ENCODE data around the gene HTN1. TPM values are rescaled to one million over a fixed set of nuclear protein-coding genes. Genes with fewer than 3 reads are reported as not detected.
"Not testable (repeated sequence)": the region's sequence is repeated elsewhere in the genome, so short reads cannot be mapped to it uniquely, and the experiment has no call there.

HTN1 gene
- total and polyA plus RNA-seq, 4 donors: not detected

DNA sequence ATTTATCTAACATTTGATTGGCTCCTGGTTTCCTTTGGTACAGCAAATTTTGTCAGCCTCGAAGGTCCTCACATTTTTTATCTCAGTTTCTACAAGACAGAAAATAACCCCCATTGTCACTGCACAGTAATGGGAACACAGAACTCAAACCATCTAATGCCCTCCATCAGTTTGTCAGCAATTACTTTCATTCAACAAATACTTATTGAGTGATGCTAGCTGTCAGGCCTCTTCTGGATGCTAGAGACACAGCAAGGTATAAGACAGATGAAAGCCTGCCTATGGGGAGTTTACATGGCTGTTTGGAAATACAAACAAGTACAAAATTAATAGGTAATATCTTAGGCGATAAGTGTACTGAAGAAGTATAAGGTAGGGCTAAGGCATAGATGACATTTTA, 27.0 kb upstream of the HTN1 start:
- no peaks in the 10 kb centered on the region for H3K9me3 ChIP-seq (ENCODE audit: control insufficient read depth in 4 of 4, insufficient read depth in 3 of 4, low read length in 3 of 4)
- H3K4me3 ChIP-seq: no peak overlapping the region
- no peak overlapping the region for H3K27ac ChIP-seq (ENCODE audit: low read depth in 1 of 2, low read length in 1 of 2)
- no peak for DNase-seq
- no peaks in the 10 kb centered on the region for H3K4me1 ChIP-seq (ENCODE audit: control insufficient read depth in 5 of 5, insufficient read depth in 5 of 5, low read length in 5 of 5)
- TF ChIP-seq, protein P1, sequence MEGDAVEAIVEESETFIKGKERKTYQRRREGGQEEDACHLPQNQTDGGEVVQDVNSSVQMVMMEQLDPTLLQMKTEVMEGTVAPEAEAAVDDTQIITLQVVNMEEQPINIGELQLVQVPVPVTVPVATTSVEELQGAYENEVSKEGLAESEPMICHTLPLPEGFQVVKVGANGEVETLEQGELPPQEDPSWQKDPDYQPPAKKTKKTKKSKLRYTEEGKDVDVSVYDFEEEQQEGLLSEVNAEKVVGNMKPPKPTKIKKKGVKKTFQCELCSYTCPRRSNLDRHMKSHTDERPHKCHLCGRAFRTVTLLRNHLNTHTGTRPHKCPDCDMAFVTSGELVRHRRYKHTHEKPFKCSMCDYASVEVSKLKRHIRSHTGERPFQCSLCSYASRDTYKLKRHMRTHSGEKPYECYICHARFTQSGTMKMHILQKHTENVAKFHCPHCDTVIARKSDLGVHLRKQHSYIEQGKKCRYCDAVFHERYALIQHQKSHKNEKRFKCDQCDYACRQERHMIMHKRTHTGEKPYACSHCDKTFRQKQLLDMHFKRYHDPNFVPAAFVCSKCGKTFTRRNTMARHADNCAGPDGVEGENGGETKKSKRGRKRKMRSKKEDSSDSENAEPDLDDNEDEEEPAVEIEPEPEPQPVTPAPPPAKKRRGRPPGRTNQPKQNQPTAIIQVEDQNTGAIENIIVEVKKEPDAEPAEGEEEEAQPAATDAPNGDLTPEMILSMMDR (IDR thresholded peaks at IDR 0.05; ENCODE audit: control extremely low read depth, extremely low read depth): no peak
- WGBS, 2 donors: 80 to 88% methylated on average over 2 of the region's 2 CpGs
- H3K36me3 ChIP-seq (ENCODE audit: control insufficient read depth in 4 of 4, insufficient read depth in 4 of 4, low read length in 4 of 4): no peaks in the 10 kb centered on the region
- H3K27me3 ChIP-seq (ENCODE audit: control insufficient read depth in 3 of 3, insufficient read depth in 3 of 3, low read length in 2 of 3): no peaks in the 10 kb centered on the region
- H3K9ac ChIP-seq (ENCODE audit: insufficient read depth in 1 of 2, low read length in 2 of 2): no peak overlapping the region
- ATAC-seq (ENCODE audit: insufficient read depth, low FRiP score): no peak

DNA sequence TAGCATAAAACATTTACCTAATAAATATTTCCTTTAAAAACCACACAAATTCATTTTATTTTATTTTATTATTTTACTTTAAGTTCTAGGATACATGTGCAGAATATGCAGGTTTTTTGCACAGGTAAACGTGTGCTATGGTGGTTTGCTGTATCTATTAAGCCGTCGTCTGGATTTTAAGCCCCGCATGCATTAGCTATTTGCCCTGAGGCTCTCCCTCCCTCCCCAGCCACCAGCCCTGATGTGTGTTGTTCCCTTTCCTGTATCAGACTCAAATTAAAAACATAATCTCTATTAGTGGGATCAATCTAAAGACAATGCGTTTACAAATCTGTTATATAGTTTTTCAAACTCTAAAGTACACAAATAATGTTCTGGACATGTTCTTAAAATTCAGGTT, 23.2 kb upstream of the HTN1 start:
- Histone ChIP-seq H3K4me1 (ENCODE audit: control insufficient read depth in 5 of 5, insufficient read depth in 5 of 5, low read length in 5 of 5) (no peaks in the 10 kb centered on the region), H3K27me3 (ENCODE audit: control insufficient read depth in 3 of 3, insufficient read depth in 3 of 3, low read length in 2 of 3) (no peaks in the 10 kb centered on the region), H3K27ac (ENCODE audit: low read depth in 1 of 2, low read length in 1 of 2) (no peak overlapping the region), H3K36me3 (ENCODE audit: control insufficient read depth in 4 of 4, insufficient read depth in 4 of 4, low read length in 4 of 4) (no peaks in the 10 kb centered on the region), H3K9me3 (ENCODE audit: control insufficient read depth in 4 of 4, insufficient read depth in 3 of 4, low read length in 3 of 4) (no peaks in the 10 kb centered on the region), H3K9ac (ENCODE audit: insufficient read depth in 1 of 2, low read length in 2 of 2) (no peak overlapping the region), H3K4me3 (no peak overlapping the region)
- TF ChIP-seq, protein P1 (IDR thresholded peaks at IDR 0.05; ENCODE audit: control extremely low read depth, extremely low read depth): no peak
- 84 to 88% methylated on average over 5 of the region's 5 CpGs for WGBS, 2 donors
- no peak for ATAC-seq (ENCODE audit: insufficient read depth, low FRiP score)
- no peak for DNase-seq

DNA sequence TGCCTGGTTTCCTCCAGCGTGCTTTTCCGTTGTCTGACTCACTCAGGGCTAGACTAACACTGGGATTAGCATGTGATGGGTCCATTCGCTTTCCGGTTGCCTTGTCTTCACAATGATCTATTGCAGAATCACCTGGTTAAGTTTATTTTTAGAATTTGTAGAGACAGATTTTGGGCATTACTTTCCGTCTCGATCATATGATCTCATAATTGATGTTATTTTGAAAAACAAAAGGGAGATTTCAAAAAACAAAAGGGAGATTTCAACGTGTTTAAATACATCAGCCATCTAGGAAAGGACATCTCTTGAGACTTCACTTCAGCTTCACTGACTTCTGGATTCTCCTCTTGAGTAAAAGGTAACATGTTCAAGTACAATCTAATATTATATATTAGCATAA, 22.1 kb upstream of the HTN1 start, which contains the start of gene HTN3:
Gene HTN3, plus strand, starts transcription at position 301 of the 400 bp plus-strand sequence. CDS start 2,282 bp downstream, outside the sequence.
- H3K4me1 ChIP-seq (ENCODE audit: control insufficient read depth in 5 of 5, insufficient read depth in 5 of 5, low read length in 5 of 5); H3K36me3 ChIP-seq (ENCODE audit: control insufficient read depth in 4 of 4, insufficient read depth in 4 of 4, low read length in 4 of 4); H3K9me3 ChIP-seq (ENCODE audit: control insufficient read depth in 4 of 4, insufficient read depth in 3 of 4, low read length in 3 of 4); ATAC-seq (ENCODE audit: insufficient read depth, low FRiP score); H3K27me3 ChIP-seq (ENCODE audit: control insufficient read depth in 3 of 3, insufficient read depth in 3 of 3, low read length in 2 of 3); DNase-seq; H3K9ac ChIP-seq (ENCODE audit: insufficient read depth in 1 of 2, low read length in 2 of 2); H3K4me3 ChIP-seq; H3K27ac ChIP-seq (ENCODE audit: low read depth in 1 of 2, low read length in 1 of 2): not testable (repeated sequence)
- 85 to 88% methylated on average over 5 to 6 of the region's 7 CpGs for WGBS, 2 donors

DNA sequence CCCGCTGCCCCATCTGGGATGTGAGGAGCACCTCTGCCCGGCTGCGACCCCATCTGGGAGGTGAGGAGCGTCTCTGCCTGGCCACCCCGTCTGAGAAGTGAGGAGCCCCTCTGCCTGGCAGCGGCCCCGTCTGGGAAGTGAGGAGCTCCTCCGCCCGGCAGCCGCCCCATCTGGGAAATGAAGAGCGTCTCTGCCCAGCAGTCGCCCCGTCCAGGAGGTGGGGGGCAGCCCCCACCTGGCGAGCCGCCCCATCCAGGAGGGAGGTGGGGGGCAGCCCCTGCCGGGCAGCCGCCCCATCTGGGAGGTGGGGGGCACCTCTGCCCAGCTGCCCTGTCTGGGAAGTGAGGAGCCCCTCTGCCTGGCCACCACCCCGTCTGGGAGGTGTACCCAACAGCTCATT, 12.7 kb upstream of the HTN1 start:
- not testable (repeated sequence) for H3K27me3 ChIP-seq (ENCODE audit: control insufficient read depth in 3 of 3, insufficient read depth in 3 of 3, low read length in 2 of 3); H3K9ac ChIP-seq (ENCODE audit: insufficient read depth in 1 of 2, low read length in 2 of 2); ATAC-seq (ENCODE audit: insufficient read depth, low FRiP score); H3K4me3 ChIP-seq; H3K36me3 ChIP-seq (ENCODE audit: control insufficient read depth in 4 of 4, insufficient read depth in 4 of 4, low read length in 4 of 4); DNase-seq; H3K27ac ChIP-seq (ENCODE audit: low read depth in 1 of 2, low read length in 1 of 2); H3K9me3 ChIP-seq (ENCODE audit: control insufficient read depth in 4 of 4, insufficient read depth in 3 of 4, low read length in 3 of 4); H3K4me1 ChIP-seq (ENCODE audit: control insufficient read depth in 5 of 5, insufficient read depth in 5 of 5, low read length in 5 of 5)
- 88 to 90% methylated on average over 18 of the region's 18 CpGs for WGBS, 2 donors

DNA sequence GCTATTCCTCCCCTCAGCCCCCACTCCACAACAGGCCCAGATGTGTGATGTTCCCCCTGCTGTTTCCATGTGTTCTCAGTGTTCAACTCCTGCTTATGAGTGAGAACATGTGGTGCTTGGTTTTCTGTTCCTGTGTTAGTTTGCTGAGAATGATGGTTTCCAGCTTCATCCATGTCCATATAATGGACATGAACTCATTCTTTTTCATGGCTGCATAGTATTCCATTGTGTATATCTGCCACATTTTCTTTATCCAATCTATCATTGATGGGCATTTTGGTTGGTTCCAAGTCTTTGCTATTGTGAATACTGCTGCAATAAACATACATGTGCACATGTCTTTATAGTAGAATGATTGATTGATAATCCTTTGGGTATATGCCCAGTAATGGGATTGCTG, 10.3 kb upstream of the HTN1 start:
- not testable (repeated sequence) for H3K27me3 ChIP-seq (ENCODE audit: control insufficient read depth in 3 of 3, insufficient read depth in 3 of 3, low read length in 2 of 3); H3K9me3 ChIP-seq (ENCODE audit: control insufficient read depth in 4 of 4, insufficient read depth in 3 of 4, low read length in 3 of 4); H3K4me1 ChIP-seq (ENCODE audit: control insufficient read depth in 5 of 5, insufficient read depth in 5 of 5, low read length in 5 of 5); H3K36me3 ChIP-seq (ENCODE audit: control insufficient read depth in 4 of 4, insufficient read depth in 4 of 4, low read length in 4 of 4); H3K27ac ChIP-seq (ENCODE audit: low read depth in 1 of 2, low read length in 1 of 2); H3K4me3 ChIP-seq; H3K9ac ChIP-seq (ENCODE audit: insufficient read depth in 1 of 2, low read length in 2 of 2); DNase-seq; ATAC-seq (ENCODE audit: insufficient read depth, low FRiP score)
